ENCODE data around the gene COPS9. TPM values are rescaled to one million over a fixed set of nuclear protein-coding genes. Genes with fewer than 3 reads are reported as not detected.

COPS9 gene
- total and polyA plus RNA-seq, 8 donors, result 62.4 to 146 (median 90.9) TPM

DNA sequence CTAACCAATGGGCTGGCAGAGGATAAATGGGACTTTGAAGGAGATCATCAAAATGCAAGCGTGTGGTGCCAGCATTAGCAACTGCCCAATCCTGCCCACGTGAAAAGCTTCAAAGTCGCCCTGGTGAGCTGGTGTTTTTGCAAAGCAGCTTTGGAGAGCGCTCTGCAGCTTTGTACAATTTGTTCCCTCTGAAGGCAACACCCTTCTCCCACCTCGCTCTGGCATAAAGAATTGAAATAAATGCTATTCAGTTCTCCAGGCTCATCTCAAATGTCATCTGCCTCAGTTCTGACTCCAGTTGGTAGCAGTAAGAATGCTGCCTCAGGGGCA lies 3.5 kb downstream of the COPS9 start:
- TF ChIP-seq, protein P1, sequence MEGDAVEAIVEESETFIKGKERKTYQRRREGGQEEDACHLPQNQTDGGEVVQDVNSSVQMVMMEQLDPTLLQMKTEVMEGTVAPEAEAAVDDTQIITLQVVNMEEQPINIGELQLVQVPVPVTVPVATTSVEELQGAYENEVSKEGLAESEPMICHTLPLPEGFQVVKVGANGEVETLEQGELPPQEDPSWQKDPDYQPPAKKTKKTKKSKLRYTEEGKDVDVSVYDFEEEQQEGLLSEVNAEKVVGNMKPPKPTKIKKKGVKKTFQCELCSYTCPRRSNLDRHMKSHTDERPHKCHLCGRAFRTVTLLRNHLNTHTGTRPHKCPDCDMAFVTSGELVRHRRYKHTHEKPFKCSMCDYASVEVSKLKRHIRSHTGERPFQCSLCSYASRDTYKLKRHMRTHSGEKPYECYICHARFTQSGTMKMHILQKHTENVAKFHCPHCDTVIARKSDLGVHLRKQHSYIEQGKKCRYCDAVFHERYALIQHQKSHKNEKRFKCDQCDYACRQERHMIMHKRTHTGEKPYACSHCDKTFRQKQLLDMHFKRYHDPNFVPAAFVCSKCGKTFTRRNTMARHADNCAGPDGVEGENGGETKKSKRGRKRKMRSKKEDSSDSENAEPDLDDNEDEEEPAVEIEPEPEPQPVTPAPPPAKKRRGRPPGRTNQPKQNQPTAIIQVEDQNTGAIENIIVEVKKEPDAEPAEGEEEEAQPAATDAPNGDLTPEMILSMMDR (IDR thresholded peaks at IDR 0.05), result no peak
- ATAC-seq, result no peak
- Histone ChIP-seq H3K36me3 (peaks cover 0 to 63% of the 10 kb centered on the region in 2 donors), H3K27ac (no peak overlapping the region), H3K4me1 (peaks cover 6 to 22% of the 10 kb centered on the region in 2 donors), H3K27me3 (peaks cover 0 to 10% of the 10 kb centered on the region in 2 donors), H3K9me3 (no peaks in the 10 kb centered on the region), H3K4me3 (no peak overlapping the region)
- DNase-seq, result no peak
- intact Hi-C loops (cut with DNase I), result no loop called here

DNA sequence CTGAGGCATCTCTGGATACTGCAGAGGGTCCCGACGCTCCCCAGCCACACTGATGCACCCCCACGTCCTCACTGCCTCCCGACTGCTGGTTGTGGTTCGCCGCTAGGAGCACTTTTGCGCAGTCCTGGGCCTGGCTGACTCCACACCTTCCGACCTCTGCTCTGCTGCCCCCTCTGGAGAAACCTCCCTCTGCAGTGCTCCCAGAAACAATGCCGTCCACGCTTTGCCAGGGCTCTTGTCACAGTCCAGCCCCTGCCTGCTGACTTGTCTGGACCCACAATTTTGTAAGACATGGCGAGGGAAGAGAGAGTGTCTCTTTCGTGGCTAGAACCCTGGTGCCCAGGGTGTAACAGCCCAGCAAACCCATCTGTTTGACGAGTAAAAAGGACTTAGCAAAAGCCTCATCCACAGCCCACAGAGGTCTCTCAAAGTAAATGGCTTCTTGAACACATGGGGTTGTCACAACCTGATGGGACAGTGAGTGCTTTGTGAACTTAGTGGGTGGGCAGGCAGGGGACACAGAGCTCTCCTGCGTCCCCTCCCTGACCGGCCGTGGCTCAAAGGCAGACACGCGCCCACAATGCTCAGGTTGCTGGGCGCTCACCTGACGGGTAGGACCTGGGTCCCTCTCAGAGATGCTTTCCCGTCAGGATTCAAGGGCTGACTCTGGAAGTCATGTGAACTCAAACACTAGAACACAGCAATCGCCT lies 4.0 kb downstream of the COPS9 start:
- intact Hi-C loops (cut with DNase I), result no loop called here
- H3K4me1 ChIP-seq, result peaks cover 6 to 21% of the 10 kb centered on the region in 2 donors
- TF ChIP-seq, protein P1 (IDR thresholded peaks at IDR 0.05), result no peak
- no peaks in the 10 kb centered on the region for H3K9me3 ChIP-seq
- H3K36me3 ChIP-seq, result peaks cover 0 to 66% of the 10 kb centered on the region in 2 donors
- ATAC-seq, result no peak
- peaks cover 0 to 6% of the 10 kb centered on the region in 2 donors for H3K27me3 ChIP-seq
- DNase-seq, result peak in 1 of 4 donors; percentile 19
- H3K4me3 ChIP-seq, result no peak overlapping the region
- no peak overlapping the region for H3K27ac ChIP-seq

DNA sequence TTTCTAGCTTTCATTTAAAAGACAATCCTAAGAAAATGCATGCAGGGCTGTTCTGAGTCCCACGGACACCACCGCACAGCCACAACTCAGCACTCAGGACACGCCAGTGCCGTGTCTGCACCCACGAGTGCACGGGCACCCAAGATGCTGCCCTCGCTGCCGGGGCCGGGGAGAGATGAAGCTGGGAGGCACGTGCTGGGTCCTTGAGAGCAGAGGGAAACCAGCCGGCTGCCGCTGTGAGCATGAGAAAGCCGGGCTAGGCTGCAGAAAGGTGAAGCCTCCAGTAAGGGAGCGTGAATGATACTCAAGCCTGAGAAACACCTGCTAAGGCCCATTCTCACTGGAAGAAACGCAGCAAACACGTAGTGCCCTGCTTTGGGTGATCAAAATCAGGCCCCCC lies 4.8 kb downstream of the COPS9 start:
- Histone ChIP-seq H3K36me3 (peaks cover 0 to 74% of the 10 kb centered on the region in 2 donors), H3K27ac (no peak overlapping the region), H3K27me3 (no peaks in the 10 kb centered on the region), H3K4me1 (peaks cover 6 to 15% of the 10 kb centered on the region in 2 donors), H3K9me3 (no peaks in the 10 kb centered on the region), H3K4me3 (no peak overlapping the region)
- TF ChIP-seq, protein P1 (IDR thresholded peaks at IDR 0.05), result no peak
- intact Hi-C loops (cut with DNase I), result no loop called here
- DNase-seq (peak in 1 of 4 donors; percentile 14), ATAC-seq (no peak)

DNA sequence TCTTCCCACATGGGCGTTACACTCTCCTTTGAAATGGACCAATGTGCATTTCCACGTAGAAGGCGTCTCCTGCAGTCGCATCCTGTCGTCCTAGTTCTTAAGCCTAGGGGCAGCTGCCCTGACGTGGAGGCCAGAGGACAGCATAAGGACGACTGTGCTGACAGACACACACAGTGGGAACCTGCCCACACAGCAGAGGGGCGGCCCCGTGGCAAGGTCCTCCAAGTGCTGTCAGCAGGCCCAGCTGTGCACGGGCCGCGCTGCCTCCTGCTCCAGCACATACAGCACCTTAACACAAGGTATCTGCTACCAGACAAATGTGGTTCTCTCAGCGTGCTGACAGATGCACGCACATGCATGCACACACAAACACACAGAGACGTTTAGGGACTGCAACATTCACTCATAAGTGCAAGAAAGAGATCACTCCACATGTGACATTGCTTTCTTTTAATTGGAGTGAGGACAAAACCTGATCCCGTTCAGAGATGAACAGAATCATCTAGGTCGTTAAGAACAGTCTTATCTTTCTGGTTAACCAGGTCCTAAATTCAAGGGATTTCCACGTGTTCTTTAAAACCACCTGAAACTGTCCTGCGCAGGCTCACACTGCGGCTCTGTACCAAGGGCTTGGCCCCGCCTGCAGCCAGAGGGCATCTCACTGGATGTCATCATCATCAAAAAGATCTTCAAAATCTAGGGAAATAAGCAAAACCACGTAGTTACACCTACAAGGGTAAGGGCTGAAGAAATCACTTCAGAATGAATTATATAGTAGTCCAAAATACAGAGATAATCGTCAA lies 5.5 kb downstream of the COPS9 start:
- Histone ChIP-seq H3K9me3 (no peaks in the 10 kb centered on the region), H3K27me3 (no peaks in the 10 kb centered on the region), H3K36me3 (peaks cover 0 to 81% of the 10 kb centered on the region in 2 donors), H3K4me3 (no peak overlapping the region), H3K27ac (no peak overlapping the region), H3K4me1 (peaks cover 6 to 14% of the 10 kb centered on the region in 2 donors)
- TF ChIP-seq, protein P1 (IDR thresholded peaks at IDR 0.05), result no peak
- intact Hi-C loops (cut with DNase I), result no loop called here
- DNase-seq, result peak in 1 of 4 donors; percentile 10
- ATAC-seq, result no peak

DNA sequence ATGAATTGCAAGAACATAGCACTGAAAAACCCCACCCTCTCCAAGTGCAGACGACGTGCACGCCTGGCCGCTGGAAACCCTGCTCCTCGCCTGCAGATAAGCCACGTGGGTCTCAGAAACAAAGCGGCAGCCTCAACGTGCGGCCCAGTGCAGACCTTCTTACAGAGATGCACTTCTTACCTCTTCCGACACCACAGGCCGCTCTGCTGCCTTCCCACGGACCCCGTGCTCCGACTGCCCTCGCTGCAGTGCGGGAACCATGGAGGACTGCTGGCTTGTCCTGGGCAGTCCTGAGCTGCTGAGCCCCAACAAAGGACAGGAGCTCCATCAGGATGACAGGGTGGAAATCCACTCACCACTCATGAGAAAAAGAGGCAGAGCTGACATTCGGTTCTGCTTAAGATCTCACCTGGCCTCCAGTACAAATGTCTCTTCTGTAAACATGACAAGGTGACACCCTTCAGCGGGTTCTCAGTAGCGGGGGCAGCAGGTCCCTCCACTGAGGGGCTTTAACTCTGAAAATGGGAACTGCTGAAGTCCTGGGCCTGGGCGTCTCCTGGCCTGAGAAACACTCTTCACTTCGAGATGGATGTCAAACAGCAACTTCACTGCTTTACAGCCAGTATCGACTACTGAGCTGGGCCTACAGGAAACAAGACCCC lies 6.2 kb downstream of the COPS9 start:
- intact Hi-C loops (cut with DNase I), result no loop called here
- peak in 1 of 4 donors; percentile 19 for DNase-seq
- peaks cover 0 to 81% of the 10 kb centered on the region in 2 donors for H3K36me3 ChIP-seq
- ATAC-seq, result no peak
- H3K9me3 ChIP-seq, result no peaks in the 10 kb centered on the region
- no peaks in the 10 kb centered on the region for H3K27me3 ChIP-seq
- H3K4me1 ChIP-seq, result peaks cover under 1 to 7% of the 10 kb centered on the region in 2 donors
- H3K27ac ChIP-seq, result no peak overlapping the region
- TF ChIP-seq, protein P1 (IDR thresholded peaks at IDR 0.05), result no peak
- H3K4me3 ChIP-seq, result no peak overlapping the region

Measured in left lung (tissue), 10 donors.